HCT116 (cell line): ENCODE results near the gene CNTN4. TPM values are rescaled to one million over a fixed set of nuclear protein-coding genes. Genes with fewer than 3 reads are reported as not detected.

Experiments
- ATAC-seq: fragments of 200-7000 bp; cut with Tn5 transposase; 2 replicates; pipeline ENCODE4 v1.9.1; 2020; ENCODE audit warnings: mild to moderate bottlenecking, moderate library complexity
- BruUV-seq: library from RNA; stranded (reverse); fragments of 400-500 nt; replicated peaks from 2 replicates; lab custom pipeline; 2021; lab: Mats Ljungman, UMichigan
- CTCF ChIA-PET: fragments of 300-600 bp; sonication (Branson Sonifier 250); formaldehyde crosslinking; loops from one replicate; lab custom pipeline; 2021; ENCODE audit warnings: antibody characterized with exemption; lab: Charles Lee
- POLR2A ChIA-PET: fragments of 300-600, 350-600 bp; sonication (Branson Sonifier 250); formaldehyde crosslinking; loops from one replicate; lab custom pipeline; 2021; ENCODE audit warnings: antibody characterized with exemption; lab: Charles Lee
- RAD21 ChIA-PET, 2 experiments: fragments of 300-600 bp; sonication (Branson Sonifier 250); formaldehyde crosslinking; loops; one replicate each; lab custom pipeline; 2023; ENCODE audit warnings: low total read pairs in 2 of 2; ENCODE audit not compliant: uncharacterized antibody in 2 of 2, unreplicated experiment in 2 of 2, low non-redundant PET in 1 of 2; lab: Charles Lee
- DNase-seq: peaks from one replicate; pipeline ENCODE4 v3.0.0-alpha.2; 2010; ENCODE audit warnings: low read depth, low spot score
- H2AFZ ChIP-seq: fragments of 200-600 bp; shearing (Covaris generic), sonication (generic); 2 replicates; pipeline ENCODE4 v1.6.1; 2017; ENCODE audit warnings: low read depth, mixed run types, mixed read lengths, antibody characterized with exemption, low read length; ENCODE audit not compliant: poor library complexity, severe bottlenecking
- H3K27ac ChIP-seq: 2 replicates; pipeline ENCODE4 v1.5.1; 2012; ENCODE audit warnings: low read depth, low read length
- H3K27me3 ChIP-seq: fragments of 200-600 bp; sonication (generic); 2 replicates; pipeline ENCODE4 v1.6.1; 2016; ENCODE audit warnings: mixed run types, low read length, mixed read lengths; ENCODE audit not compliant: insufficient read depth
- H3K36me3 ChIP-seq, 2 experiments: fragments of 200-500 bp in 1 of 2; fragments of 200-600 bp in 1 of 2; sonication (Bioruptor generic) in 1 of 2; sonication (generic) in 1 of 2; 2 replicates each; pipeline versions ENCODE4 v1.5.1 to v1.6.1; 2014 to 2016; ENCODE audit warnings: low read length in 2 of 2, inconsistent platforms in 1 of 2, mixed read lengths in 1 of 2, mixed run types in 1 of 2; ENCODE audit not compliant: insufficient read depth in 2 of 2, control insufficient read depth in 1 of 2
- H3K4me1 ChIP-seq, 2 experiments: fragments of 200-600 bp in 1 of 2; sonication (generic) in 1 of 2; 2 replicates each; pipeline versions ENCODE4 v1.5.1 to v1.6.1; 2012 to 2017; ENCODE audit warnings: low read length in 2 of 2, inconsistent platforms in 1 of 2, mild to moderate bottlenecking in 1 of 2, mixed read lengths in 1 of 2, mixed run types in 1 of 2, moderate library complexity in 1 of 2; ENCODE audit not compliant: insufficient read depth in 2 of 2, control insufficient read depth in 1 of 2
- H3K4me2 ChIP-seq: fragments of 200-600 bp; sonication (generic); 2 replicates; pipeline ENCODE4 v1.6.1; 2017; ENCODE audit warnings: mixed run types, low read length, mixed read lengths
- H3K4me3 ChIP-seq, 2 experiments: fragments of 200-600 bp in 1 of 2; sonication (generic) in 1 of 2; replicated peaks in 1 of 2; 2 replicates each; pipeline ENCODE4 v1.5.1; 2011 to 2016; ENCODE audit warnings: low read length in 2 of 2, control low read depth in 1 of 2, low read depth in 1 of 2, mild to moderate bottlenecking in 1 of 2, mixed read lengths in 1 of 2, mixed run types in 1 of 2
- H3K79me2 ChIP-seq: fragments of 200-600 bp; sonication (generic); 2 replicates; pipeline ENCODE4 v1.6.1; 2017; ENCODE audit warnings: mild to moderate bottlenecking, mixed run types, low read length, moderate library complexity, mixed read lengths; ENCODE audit not compliant: insufficient read depth
- H3K9ac ChIP-seq: fragments of 200-600 bp; sonication (generic); 2 replicates; pipeline ENCODE4 v1.6.1; 2016; ENCODE audit warnings: low read length, mixed read lengths
- H3K9me2 ChIP-seq: fragments of 200-600 bp; sonication (generic), shearing (Covaris generic); 2 replicates; pipeline ENCODE4 v1.6.1; 2017; ENCODE audit warnings: mixed run types, mild to moderate bottlenecking, moderate library complexity; ENCODE audit not compliant: insufficient read depth
- H3K9me3 ChIP-seq, 2 experiments: fragments of 200-500 bp in 1 of 2; fragments of 200-600 bp in 1 of 2; sonication (Bioruptor generic) in 1 of 2; sonication (generic) in 1 of 2; 2 replicates each; pipeline ENCODE4 v1.6.1; 2014 to 2017; ENCODE audit warnings: low read length in 2 of 2, mixed read lengths in 2 of 2, inconsistent platforms in 1 of 2, low read depth in 1 of 2, mild to moderate bottlenecking in 1 of 2, mixed run types in 1 of 2, moderate library complexity in 1 of 2; ENCODE audit not compliant: control insufficient read depth in 1 of 2, insufficient read depth in 1 of 2
- H4K20me1 ChIP-seq: fragments of 200-600 bp; sonication (generic), shearing (Covaris generic); 2 replicates; pipeline ENCODE4 v1.6.1; 2017; ENCODE audit warnings: mixed run types, mild to moderate bottlenecking, moderate library complexity; ENCODE audit not compliant: insufficient read depth
- EGR1 ChIP-seq: IDR thresholded peaks from 2 replicates; pipeline ENCODE4 v1.6.1; 2012; ENCODE audit warnings: low read depth
- ELF1 ChIP-seq: IDR thresholded peaks from 2 replicates; pipeline ENCODE4 v1.6.1; 2012; ENCODE audit warnings: low read depth, borderline replicate concordance
- EZH2 ChIP-seq: fragments of 200-600 bp; sonication (generic); IDR thresholded peaks from 2 replicates; pipeline ENCODE4 v1.6.1; 2017; ENCODE audit warnings: antibody characterized with exemption, mixed run types
- FOSL1 ChIP-seq: IDR thresholded peaks from 2 replicates; pipeline ENCODE4 v1.6.1; 2012; ENCODE audit warnings: low read depth
- POLR2A ChIP-seq: IDR thresholded peaks from 2 replicates; pipeline ENCODE4 v1.7.0; 2011; ENCODE audit warnings: borderline replicate concordance; ENCODE audit not compliant: insufficient read depth, insufficient read length; ENCODE audit errors: extremely low read depth
- POLR2AphosphoS5 ChIP-seq: IDR thresholded peaks from 2 replicates; pipeline ENCODE4 v1.6.1; 2011; ENCODE audit warnings: mild to moderate bottlenecking, low read depth, low read length, moderate library complexity
- RAD21 ChIP-seq: IDR thresholded peaks from 2 replicates; pipeline ENCODE4 v1.6.1; 2012; ENCODE audit warnings: low read depth, mild to moderate bottlenecking
- TCF7L2 ChIP-seq: IDR thresholded peaks from 2 replicates; pipeline ENCODE4 v1.7.0; 2011; ENCODE audit warnings: borderline replicate concordance, inconsistent platforms; ENCODE audit not compliant: insufficient read depth, insufficient read length; ENCODE audit errors: extremely low read depth
- intact Hi-C: fragments of 100-400 bp; cut with micrococcal nuclease; formaldehyde crosslinking; loops from 2 replicates; pipeline ENCODE4 v1.10.0; 2022
- total RNA-seq: library from RNA; stranded (reverse); gene quantifications from one replicate; pipeline ENCODE4 v1.2.1, GENCODE V29; 2021; ENCODE audit not compliant: unreplicated experiment
- TF ChIP-seq, protein P1 (sequence below): IDR thresholded peaks from 2 replicates; pipeline ENCODE4 v1.6.1; 2012
- TF ChIP-seq, protein P2 (sequence below), 3 experiments: fragments of 200-600 bp in 1 of 3; sonication (generic) in 1 of 3; IDR thresholded peaks in 2 of 3; conservative IDR thresholded peaks in 1 of 3; 2 replicates each; pipeline ENCODE4 v1.5.1; 2012 to 2017; ENCODE audit warnings: low read depth in 2 of 3, low read length in 2 of 3, antibody characterized with exemption in 1 of 3, borderline replicate concordance in 1 of 3, control low read depth in 1 of 3, mild to moderate bottlenecking in 1 of 3, mixed read lengths in 1 of 3, mixed run types in 1 of 3, moderate library complexity in 1 of 3; ENCODE audit not compliant: insufficient read depth in 1 of 3
- TF ChIP-seq, protein P3 (sequence below): IDR thresholded peaks from 2 replicates; pipeline ENCODE4 v1.6.1; 2012

CNTN4 gene
- total RNA-seq, 1 experiment from 2014 or later: not detected

DNA sequence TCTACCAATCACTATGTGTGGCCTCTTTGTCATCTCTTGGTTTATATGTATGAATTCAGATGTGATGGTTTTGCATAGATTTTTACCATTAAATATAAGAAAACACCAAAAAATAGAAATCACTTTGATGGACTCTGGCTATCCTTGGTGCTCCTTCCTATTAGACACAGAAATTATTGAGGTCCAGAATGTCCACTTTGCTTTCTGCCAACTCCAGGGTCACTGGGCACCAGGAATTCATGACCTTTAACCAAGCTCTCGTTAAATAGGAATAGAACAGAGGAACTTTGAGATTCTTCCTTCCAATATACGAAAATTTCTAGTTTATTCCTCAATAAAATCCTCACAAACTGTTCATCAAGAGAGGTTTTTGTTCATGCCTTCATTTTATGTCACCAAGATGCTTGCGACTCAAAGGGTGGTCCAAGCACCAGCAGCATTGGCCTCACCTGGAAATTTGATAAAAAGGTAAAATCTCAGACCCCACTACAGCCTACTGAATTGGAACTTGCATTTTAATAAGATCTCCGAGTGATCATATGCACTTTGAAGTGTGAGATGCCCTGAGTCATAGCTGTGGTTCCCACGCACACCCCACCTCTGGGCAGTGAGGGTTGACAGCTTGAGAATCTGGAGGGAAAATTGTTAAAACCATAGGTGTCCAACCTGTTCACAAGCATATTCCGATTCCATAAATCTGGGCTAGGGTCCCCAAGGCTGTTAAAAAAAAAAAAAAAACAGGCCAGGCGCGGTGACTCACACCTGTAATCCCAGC, 725.0 kb downstream of the CNTN4 start:
- no peak overlapping the region for H3K9ac ChIP-seq
- no peaks in the 10 kb centered on the region for H3K4me1 ChIP-seq
- no peaks in the 10 kb centered on the region for H3K27me3 ChIP-seq
- H3K27ac ChIP-seq: no peak overlapping the region
- H2AFZ ChIP-seq: no peak overlapping the region
- CTCF ChIA-PET: no interaction called here
- intact Hi-C loops: no loop called here
- no peaks in the 10 kb centered on the region for H3K9me2 ChIP-seq
- POLR2A ChIA-PET: no interaction called here
- TF ChIP-seq POLR2A (no peak), RAD21 (no peak), ELF1 (no peak), EZH2 (no peak), EGR1 (no peak), POLR2AphosphoS5 (no peak), TCF7L2 (no peak), FOSL1 (no peak)
- TF ChIP-seq, protein P1, sequence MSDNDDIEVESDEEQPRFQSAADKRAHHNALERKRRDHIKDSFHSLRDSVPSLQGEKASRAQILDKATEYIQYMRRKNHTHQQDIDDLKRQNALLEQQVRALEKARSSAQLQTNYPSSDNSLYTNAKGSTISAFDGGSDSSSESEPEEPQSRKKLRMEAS: no peak
- TF ChIP-seq, protein P2, sequence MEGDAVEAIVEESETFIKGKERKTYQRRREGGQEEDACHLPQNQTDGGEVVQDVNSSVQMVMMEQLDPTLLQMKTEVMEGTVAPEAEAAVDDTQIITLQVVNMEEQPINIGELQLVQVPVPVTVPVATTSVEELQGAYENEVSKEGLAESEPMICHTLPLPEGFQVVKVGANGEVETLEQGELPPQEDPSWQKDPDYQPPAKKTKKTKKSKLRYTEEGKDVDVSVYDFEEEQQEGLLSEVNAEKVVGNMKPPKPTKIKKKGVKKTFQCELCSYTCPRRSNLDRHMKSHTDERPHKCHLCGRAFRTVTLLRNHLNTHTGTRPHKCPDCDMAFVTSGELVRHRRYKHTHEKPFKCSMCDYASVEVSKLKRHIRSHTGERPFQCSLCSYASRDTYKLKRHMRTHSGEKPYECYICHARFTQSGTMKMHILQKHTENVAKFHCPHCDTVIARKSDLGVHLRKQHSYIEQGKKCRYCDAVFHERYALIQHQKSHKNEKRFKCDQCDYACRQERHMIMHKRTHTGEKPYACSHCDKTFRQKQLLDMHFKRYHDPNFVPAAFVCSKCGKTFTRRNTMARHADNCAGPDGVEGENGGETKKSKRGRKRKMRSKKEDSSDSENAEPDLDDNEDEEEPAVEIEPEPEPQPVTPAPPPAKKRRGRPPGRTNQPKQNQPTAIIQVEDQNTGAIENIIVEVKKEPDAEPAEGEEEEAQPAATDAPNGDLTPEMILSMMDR (IDR thresholded peaks at IDR 0.05 in 2 of 3, conservative IDR thresholded peaks at IDR 0.05 in 1 of 3; ENCODE audit: borderline replicate concordance in 1 of 3, insufficient read depth in 1 of 3, low read depth in 2 of 3, low read length in 2 of 3): no peak
- TF ChIP-seq, protein P3, sequence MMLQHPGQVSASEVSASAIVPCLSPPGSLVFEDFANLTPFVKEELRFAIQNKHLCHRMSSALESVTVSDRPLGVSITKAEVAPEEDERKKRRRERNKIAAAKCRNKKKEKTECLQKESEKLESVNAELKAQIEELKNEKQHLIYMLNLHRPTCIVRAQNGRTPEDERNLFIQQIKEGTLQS: no peak
- peaks cover 10 to 16% of the 10 kb centered on the region in 2 experiments; a peak in 2 of 4 replicates for H3K9me3 ChIP-seq
- H3K4me3 ChIP-seq: no peak overlapping the region
- no peaks in the 10 kb centered on the region for H4K20me1 ChIP-seq
- ATAC-seq (no peak), DNase-seq (no peak)
- H3K79me2 ChIP-seq: no peaks in the 10 kb centered on the region
- no peak overlapping the region for H3K4me2 ChIP-seq
- BruUV-seq: no TSS peak
- RAD21 ChIA-PET: no interaction called here
- no peaks in the 10 kb centered on the region for H3K36me3 ChIP-seq
